ENCODE data around the gene WDR33. TPM values are rescaled to one million over a fixed set of nuclear protein-coding genes. Genes with fewer than 3 reads are reported as not detected.

Gene WDR33
- total RNA-seq, 2 experiments from 2014 or later: 59.8 to 61.5 TPM

- Mint-ChIP-seq H3K36me3 (ENCODE audit: low read depth) (peaks cover 30% of the 10 kb centered on the region), H3K9me3 (no peaks in the 10 kb centered on the region), H3K27ac (peak overlapping the region; percentile 48), H3K4me3 (no peak overlapping the region), H3K27me3 (no peaks in the 10 kb centered on the region), H3K4me1 (ENCODE audit: low read depth) (peaks cover 62% of the 10 kb centered on the region)
- H3K27me3 ChIP-seq (ENCODE audit: control insufficient read depth in 1 of 2, insufficient read depth in 2 of 2, low read length in 2 of 2): no peaks in the 10 kb centered on the region
- H3K4me3 ChIP-seq (ENCODE audit: low read length): no peak overlapping the region
- CTCF ChIA-PET: no interaction called here
- DNase-seq (peak in 1 of 14 experiments; percentile 3), ATAC-seq (ENCODE audit: poor library complexity) (no peak)
- peaks cover 6% of the 10 kb centered on the region for H3K36me3 ChIP-seq (ENCODE audit: insufficient read depth, low read length)
- H3K4me1 ChIP-seq (ENCODE audit: insufficient read depth, low read length): peaks cover 20% of the 10 kb centered on the region
- no peak overlapping the region for H3K27ac ChIP-seq (ENCODE audit: low read depth in 1 of 2, low read length in 2 of 2)
- no peak for TF ChIP-seq CTCF (IDR thresholded peaks at IDR 0.05)
- POLR2A ChIA-PET: interaction anchor here (0.8 kb wide), 1 partner anchor 30 kb away, joined by 3 read pairs; no protein-coding TSS in a partner anchor
- no peaks in the 10 kb centered on the region for H3K9me3 ChIP-seq (ENCODE audit: control insufficient read depth in 1 of 2, insufficient read depth in 1 of 2, low read length in 2 of 2)
- intact Hi-C loops (cut with DNase I, micrococcal nuclease): no loop called here
These were observed 32.5 kb downstream of the WDR33 start for GRCh38 chr2:127778447-127778846.

GRCh38 chr2:127776122-127776780 lies 34.7 kb downstream of the WDR33 start:
- no peak for TF ChIP-seq CTCF (IDR thresholded peaks at IDR 0.05)
- ATAC-seq (ENCODE audit: poor library complexity) (no peak), DNase-seq (no peak)
- Histone ChIP-seq H3K36me3 (ENCODE audit: insufficient read depth, low read length) (peaks cover 9% of the 10 kb centered on the region), H3K9me3 (ENCODE audit: control insufficient read depth in 1 of 2, insufficient read depth in 1 of 2, low read length in 2 of 2) (no peaks in the 10 kb centered on the region), H3K27ac (ENCODE audit: low read depth in 1 of 2, low read length in 2 of 2) (no peak overlapping the region), H3K4me3 (ENCODE audit: low read length) (no peak overlapping the region), H3K4me1 (ENCODE audit: insufficient read depth, low read length) (peaks cover 20% of the 10 kb centered on the region), H3K27me3 (ENCODE audit: control insufficient read depth in 1 of 2, insufficient read depth in 2 of 2, low read length in 2 of 2) (no peaks in the 10 kb centered on the region)
- ChIA-PET CTCF (no interaction called here), POLR2A (interaction anchor here (0.6 kb wide), 1 partner anchor 45 kb away, joined by 3 read pairs; no protein-coding TSS in a partner anchor)
- H3K36me3 Mint-ChIP-seq (ENCODE audit: low read depth): peaks cover 24% of the 10 kb centered on the region
- H3K4me3 Mint-ChIP-seq: no peak overlapping the region
- H3K27ac Mint-ChIP-seq: peak overlapping the region; percentile 48
- H3K27me3 Mint-ChIP-seq: no peaks in the 10 kb centered on the region
- H3K9me3 Mint-ChIP-seq: no peaks in the 10 kb centered on the region
- H3K4me1 Mint-ChIP-seq (ENCODE audit: low read depth): peaks cover 60% of the 10 kb centered on the region
- intact Hi-C loops (cut with DNase I, micrococcal nuclease): no loop called here

GRCh38 chr2:127771756-127772155 lies 39.2 kb downstream of the WDR33 start:
- ATAC-seq (ENCODE audit: poor library complexity) (no peak), DNase-seq (no peak)
- Histone ChIP-seq H3K36me3 (ENCODE audit: insufficient read depth, low read length) (peaks cover 41% of the 10 kb centered on the region), H3K4me3 (ENCODE audit: low read length) (no peak overlapping the region), H3K9me3 (ENCODE audit: control insufficient read depth in 1 of 2, insufficient read depth in 1 of 2, low read length in 2 of 2) (no peaks in the 10 kb centered on the region), H3K4me1 (ENCODE audit: insufficient read depth, low read length) (peaks cover 12% of the 10 kb centered on the region), H3K27me3 (ENCODE audit: control insufficient read depth in 1 of 2, insufficient read depth in 2 of 2, low read length in 2 of 2) (no peaks in the 10 kb centered on the region), H3K27ac (ENCODE audit: low read depth in 1 of 2, low read length in 2 of 2) (no peak overlapping the region)
- H3K9me3 Mint-ChIP-seq: no peaks in the 10 kb centered on the region
- POLR2A ChIA-PET: no interaction called here
- CTCF ChIA-PET: no interaction called here
- no peak for TF ChIP-seq CTCF (IDR thresholded peaks at IDR 0.05)
- no peaks in the 10 kb centered on the region for H3K27me3 Mint-ChIP-seq
- H3K4me1 Mint-ChIP-seq (ENCODE audit: low read depth): peaks cover 37% of the 10 kb centered on the region
- intact Hi-C loops (cut with DNase I, micrococcal nuclease): no loop called here
- H3K27ac Mint-ChIP-seq: no peak overlapping the region
- H3K36me3 Mint-ChIP-seq (ENCODE audit: low read depth): peaks cover 43% of the 10 kb centered on the region
- H3K4me3 Mint-ChIP-seq: no peak overlapping the region
